GM21529 (cell line): ENCODE results near the gene RGS16.

Source experiments
- ATAC-seq: cut with Tn5 transposase; IDR thresholded peaks from one replicate; pipeline ENCODE4 v1.9.1; 2021; ENCODE audit not compliant: unreplicated experiment

Gene RGS16

DNA sequence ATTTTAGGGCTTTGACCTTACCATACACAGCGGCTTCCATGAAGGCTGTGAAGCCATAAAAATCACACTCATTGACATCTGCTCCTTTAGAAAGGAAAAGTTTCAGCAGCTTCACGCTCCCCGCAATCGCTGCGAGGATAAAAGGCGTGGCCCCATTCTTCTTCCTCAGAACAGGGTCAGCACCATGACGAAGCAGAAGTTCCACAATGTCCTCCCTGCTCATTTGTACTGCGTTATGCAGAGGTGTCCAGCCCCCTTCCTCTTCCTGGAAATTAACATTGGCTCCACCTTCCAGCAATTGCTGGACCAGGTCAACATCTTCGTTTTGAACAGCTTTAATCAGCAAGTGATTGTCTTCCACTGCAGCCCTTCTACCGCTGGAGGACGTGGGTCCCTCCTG is 17.8 kb downstream of the RGS16 start:
- no peak for ATAC-seq

DNA sequence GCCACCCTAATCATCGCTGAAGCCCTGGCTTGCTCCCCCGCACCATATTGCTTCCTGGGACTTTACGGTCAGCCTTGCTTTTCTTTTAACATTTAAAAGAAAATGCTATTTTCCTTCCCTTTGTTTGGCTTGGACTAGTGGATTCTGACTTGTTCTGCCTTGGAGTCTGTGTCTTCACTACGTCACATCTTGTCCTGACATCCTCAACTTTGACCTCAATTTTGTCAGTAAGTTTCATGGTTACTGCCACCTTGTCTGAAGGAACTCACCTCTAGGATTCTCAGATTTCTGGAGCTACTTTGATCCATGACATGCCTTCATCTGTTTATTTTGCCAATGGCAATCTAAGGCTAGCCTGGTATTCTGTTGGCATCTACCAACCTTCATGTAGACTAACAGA is 19.4 kb downstream of the RGS16 start:
- ATAC-seq, result no peak

DNA sequence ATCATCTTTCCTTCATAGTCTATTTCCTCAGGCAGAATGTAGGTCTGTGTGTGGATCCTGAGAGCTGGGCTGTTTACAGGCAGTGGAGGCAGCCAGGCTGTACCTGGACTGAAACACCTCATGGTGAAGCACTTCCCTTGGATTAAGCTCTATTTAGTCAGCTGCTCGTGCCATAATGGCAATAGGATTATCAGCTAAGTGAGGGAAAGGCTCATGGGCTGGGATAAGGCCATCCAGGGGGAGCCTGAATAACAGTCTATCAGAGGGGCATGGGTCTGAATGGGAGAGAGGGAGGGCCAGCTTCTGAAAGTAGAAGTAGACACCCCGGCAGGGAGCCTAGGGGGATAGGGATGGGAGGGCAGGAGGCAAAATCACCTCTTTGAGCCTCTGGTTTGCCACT is 23.5 kb downstream of the RGS16 start:
- no peak for ATAC-seq

DNA sequence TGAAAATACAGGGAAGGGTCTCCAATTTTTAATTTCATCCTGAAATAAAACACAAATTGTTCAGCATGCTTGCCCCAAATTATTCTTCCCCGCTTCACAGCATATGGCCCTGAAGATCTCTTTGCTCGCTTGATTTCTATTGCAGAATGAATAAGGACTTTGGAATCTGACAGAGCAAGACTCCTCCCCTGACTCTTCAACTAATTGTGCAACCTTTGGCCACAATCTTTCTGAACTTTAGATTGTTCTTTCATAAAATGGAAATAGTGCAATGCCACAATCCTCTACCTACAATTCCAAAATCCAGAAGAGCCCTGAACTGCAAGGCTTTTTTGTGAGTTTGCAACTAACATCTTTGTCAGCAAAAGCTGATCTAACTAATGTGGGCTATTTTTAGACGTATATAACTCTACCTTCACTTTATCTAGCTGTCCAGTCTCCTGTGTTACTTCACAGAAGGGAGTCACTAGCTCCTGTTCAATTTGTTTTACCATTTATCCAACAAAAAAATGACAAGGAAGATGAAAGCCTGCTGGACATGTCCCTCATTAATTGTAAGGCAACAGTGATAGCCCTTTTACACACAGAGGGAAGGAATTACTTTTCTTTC is 28.5 kb downstream of the RGS16 start:
- no peak for ATAC-seq

DNA sequence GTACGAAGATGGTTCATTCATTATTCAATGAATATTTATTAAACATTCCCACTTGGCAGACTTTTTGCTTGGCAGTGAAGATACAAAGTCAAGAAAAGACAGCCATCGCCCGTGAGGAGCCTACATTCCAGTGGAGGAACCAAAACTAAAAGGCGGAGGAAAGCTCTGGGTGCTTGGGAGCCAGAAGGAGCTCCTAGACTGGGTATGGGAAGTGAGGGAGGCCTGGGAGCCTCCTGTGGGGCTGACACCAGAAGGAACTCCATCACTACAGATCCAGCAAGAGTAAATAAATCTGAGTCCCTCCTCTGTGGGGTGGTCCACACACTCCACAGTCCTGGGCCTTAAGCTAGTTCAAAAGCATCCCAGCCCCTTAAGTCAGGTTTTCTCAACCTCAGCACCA is 30.0 kb downstream of the RGS16 start:
- ATAC-seq, result no peak

DNA sequence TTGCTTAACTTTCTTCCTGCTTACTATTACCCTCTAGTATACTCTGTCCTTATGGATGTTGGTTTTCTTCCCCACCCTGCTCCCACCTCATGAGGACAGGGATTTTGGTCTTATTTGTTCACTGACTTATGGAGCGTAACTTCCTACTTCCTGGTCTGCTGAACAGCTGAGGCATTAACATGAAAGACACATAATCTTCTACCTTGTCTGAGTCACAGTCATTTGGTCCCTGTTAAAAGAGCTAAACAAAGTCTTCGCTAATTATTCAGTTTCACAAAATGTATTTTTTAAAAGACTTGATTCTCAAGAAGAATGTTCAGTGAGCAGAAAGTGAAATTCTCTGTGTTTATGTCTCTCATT is 33.6 kb downstream of the RGS16 start:
- no peak for ATAC-seq

DNA sequence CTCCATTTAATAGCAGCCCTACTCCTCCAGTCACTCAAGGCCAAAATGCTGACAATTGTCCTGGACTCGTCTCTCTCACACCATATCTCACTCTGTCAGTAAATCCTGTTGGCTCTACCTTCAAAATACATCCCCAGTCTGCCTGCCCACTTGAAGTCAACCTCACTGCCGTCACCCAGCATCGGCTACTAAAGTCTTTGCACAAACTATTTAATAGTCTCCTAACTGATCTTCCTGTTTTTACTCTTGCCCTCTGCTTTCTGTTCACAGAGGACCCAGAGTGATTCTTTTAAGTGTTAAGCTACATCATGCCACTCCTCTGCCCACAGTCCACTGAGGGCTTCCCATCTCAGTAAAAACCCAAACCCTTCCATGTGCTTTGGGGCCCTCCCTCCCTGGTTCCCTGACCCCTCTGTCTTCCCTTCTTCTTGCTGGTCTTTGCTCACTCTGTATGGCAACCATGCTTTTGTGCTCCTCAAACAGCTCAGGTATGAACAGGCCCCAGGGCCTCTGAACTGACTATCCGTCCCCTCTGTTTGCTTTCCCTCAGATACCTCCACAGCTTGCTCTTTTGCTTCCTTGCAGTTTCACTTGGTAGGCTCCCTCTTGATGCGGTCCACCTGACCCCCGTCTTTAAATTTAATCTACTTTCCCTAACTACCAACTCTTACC is 34.1 kb downstream of the RGS16 start:
- ATAC-seq, result no peak

DNA sequence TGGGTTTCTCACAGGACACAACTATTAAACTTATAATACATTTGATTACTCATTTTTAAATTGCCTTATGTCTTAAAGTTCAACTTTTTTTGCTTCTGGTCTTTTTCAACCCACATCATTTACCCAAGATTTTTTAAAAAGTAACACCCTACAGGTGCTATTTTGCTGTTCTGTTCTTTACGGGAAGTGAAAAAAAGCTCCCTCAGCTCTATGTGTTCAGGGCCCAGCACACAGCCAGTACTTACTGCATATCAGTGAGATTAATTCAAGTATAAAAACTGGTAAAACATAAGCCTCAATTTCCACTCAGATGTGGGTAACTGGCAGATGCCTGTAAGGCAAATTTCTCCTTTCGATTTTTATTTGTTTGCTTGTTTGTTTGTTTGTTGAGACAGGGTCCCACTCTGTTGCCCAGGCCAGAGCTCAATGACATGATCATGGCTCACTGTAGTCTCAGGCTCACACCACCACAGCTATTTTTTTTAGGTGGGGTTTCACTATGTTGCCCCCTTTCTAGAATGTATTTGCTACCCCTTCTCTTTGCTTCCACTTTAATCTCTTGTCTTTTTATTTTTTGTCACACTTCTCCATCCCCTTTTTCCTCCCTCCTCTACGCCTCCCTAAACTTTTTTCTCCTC is 35.4 kb downstream of the RGS16 start:
- ATAC-seq, result no peak

DNA sequence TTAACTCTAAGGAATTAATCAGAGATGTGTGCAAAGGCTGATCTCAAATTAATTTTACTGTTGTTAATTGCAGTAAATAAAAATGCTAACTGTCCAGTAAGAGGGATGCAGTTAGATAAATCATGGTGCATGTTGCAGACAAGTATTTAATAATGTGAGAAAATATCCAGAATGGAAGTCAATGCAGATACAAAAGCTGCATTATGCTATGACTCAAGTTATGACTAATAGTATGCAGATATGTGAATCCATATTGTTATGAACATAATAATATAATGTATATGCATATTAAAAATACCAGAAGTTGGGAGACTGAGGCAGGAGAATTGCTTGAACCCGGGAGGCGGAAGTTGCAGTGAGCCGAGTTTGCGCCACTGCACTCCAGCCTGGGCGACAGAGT is 36.6 kb downstream of the RGS16 start:
- ATAC-seq, result no peak

DNA sequence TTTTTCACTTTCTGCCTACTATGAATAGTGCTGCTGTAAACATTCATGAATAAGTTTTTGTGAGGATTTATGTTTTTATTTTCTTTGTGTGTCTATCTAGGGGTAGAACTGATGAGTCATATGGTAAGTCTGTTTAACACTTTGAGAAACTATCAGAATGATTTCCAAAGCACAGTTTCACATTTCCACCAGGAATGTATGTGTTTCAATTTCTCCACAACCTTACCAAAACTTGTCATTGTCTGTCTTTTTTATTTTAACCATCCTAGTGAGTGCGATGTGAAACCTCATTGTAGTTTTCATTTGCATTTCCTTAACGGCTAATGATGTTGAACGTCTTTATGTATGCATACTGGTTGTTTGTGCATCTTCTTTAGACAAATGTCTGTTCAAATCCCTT is 38.7 kb downstream of the RGS16 start:
- no peak for ATAC-seq

DNA sequence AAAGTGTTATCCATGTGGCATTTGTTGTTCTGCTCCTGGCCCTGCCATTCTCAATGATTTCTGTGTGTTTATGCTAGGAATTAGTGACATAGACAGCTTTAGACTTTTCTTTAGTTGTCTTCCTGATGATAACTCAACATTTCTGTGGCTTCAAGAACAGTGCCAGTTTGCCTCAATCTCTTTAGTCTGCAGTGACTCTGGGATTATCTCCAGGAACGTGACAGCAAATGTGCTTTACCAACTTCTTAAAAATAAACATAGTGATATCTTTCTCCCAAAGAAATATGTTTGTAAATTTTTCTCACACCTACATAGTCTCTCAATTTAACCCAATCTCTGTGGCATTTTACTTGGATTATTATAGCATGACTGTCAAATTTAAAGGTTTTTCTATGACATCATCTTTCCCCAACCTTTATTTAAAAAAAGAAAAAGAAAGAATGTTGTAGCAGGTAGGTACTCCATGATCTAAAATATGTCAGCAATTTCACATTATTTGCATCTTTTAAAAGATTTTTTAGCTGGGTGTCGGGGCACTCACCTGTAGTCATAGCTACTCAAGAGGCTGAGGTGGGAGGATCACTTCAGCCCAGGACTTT is 39.7 kb downstream of the RGS16 start:
- ATAC-seq, result no peak

DNA sequence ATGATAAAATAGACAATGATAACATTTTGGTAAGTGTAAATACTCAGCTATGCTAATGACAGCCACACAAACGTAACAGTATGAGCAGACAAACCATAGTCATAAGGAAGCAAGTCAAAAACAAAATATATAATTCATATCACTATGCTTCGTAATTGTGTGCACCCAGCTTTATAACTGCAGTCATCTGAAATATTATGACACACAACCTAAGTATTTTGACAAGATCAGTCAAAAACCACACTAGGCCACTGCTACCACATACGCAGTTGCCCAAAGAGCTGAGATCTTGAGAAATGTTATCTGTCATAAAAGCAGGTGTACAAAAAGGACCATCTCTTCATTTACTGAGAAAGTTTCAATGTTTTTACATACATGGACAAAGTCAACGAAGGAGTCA is 41.1 kb downstream of the RGS16 start:
- no peak for ATAC-seq

DNA sequence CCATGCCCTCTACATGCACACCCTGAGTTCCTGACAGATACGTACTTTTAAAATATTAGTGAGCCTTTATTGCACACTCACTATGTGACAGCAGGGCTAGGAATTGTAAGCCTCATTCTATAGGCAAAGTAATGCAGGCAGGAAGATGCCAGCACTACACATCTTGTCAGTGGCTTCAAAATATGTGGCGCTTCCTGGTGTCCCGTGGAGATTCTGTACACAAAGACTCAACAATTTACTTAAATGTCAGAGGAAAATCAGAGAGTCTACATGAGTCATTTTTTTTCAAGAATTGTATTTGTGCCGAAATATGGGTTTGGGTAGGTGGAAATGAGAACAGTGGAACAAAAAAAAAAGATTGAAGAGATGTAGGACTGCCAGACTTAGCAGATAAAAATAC is 42.7 kb downstream of the RGS16 start:
- ATAC-seq, result no peak

DNA sequence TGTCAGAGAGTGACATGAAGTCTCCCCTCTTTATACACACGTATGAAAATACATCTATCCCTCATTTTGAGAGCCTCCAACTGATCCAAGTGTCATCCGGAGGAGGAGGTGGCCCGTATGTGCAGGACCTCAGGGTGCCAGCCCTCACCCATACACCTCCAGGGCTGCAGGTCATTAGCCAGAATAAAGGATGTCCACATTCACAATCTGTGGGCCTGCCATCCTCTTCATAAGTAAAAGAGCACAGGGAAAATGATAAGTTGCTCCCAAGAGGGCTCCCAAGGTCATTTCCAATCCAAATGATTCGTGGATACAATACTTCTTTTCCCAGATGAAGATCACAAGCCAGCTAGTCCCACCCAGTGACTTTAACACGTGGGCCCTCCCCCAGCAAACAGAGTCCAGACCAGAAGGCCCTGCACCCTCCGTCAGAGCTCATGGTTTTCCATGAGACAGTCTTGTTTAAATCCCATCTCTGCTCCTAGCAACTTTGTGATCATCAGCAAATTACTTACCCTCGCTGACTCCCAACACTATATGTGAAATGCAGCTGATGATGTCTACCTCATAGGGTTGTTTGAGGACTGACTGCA is 43.7 kb downstream of the RGS16 start:
- ATAC-seq, result no peak

DNA sequence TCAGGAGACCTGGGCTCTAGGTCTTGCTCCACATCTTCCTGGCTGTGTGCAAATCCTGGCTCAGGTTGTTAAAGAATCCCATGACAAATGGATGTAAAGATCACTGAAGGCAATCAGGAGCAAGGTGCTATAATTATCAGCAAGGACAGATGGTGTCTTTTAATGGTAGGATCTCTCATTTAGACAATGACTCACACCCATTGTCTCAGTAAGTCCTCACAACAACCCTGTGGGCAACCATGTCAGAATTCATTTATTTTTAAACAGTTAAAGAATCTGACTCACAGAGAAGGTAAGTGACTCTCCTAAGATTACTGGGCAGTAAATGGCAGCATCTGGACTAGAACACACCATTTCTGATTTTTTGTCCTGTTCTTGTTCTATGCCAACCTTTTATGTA is 47.9 kb downstream of the RGS16 start:
- ATAC-seq, result no peak

DNA sequence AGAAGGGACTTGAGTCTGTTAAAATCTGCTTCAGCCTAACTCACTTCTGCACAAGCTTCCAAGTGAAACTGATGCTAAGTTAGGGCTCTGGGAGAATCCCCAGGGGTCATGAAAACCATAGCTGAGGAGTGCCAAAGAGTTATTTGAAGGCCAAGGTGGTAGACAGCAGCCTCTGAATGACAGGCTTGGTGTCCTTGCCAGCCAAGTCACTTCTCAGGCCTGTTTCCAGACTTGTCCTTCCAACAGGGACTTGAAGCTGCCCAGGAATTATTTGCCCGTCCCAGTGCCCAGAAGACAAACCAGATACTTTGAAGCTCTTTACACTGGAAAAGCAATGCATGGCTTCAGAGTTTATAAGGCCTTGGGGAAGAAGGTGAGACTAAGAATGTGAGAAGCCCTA is 48.7 kb downstream of the RGS16 start:
- ATAC-seq, result no peak

DNA sequence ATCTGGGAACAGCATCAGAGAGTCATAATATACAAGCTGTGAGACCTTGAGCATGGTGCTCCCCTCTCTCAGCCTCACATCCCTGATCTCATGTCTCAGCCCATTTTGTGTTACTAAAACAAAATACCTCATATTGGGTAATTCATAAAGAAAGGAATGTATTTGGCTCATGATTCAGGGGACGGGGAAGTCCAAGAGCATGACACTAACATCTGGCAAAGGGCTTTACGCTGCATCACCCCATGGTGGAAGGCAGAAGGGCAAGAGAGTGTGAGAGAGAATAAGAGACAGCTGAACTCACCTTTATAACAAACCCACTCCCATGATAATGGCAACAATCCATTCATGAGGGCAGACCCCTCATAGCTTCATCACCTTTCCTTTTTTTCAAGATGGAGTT is 51.7 kb downstream of the RGS16 start:
- no peak for ATAC-seq

DNA sequence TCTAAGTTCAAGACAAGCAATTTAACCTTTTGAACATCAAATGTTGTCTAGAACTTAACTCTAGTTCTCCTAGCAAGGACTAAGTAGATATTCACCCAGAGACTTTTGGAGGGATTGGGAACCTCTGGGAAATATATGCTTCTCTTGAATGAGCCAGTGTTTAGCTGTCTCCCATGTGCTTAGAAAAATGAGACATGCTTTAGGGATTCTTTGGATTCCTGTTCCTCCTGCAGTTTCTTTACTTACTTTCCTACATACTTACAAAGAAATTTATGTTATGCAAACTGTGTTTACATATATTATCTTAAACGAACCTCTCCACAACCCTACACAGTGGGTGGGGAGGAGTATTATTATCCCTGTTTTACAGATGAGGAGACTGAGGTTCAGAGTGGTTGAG is 54.4 kb downstream of the RGS16 start:
- ATAC-seq, result no peak

DNA sequence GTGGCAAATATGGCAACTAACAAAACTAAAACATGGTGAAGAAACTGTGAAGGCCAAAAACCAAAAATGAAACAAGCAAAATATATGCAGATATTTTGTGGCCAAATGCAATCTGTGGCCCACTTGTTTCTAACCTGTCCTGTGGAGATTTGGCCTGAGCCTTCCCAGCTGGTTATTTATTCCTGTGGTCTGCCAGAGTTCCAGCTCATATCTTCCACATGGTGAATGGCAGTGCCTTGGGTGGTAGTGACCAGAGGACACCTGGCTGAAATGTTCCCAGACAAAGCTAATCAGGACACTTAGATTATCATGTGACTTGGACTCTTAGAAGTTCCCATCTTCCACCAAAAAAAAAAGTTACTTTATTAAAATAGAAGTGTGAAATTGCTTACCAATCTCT is 54.8 kb downstream of the RGS16 start:
- ATAC-seq, result no peak
